ENCODE results near the gene USPL1. TPM values are rescaled to one million over a fixed set of nuclear protein-coding genes. Genes with fewer than 3 reads are reported as not detected.

Gene USPL1
- total RNA-seq, 1 experiment from 2014 or later = 23.4 TPM

DNA sequence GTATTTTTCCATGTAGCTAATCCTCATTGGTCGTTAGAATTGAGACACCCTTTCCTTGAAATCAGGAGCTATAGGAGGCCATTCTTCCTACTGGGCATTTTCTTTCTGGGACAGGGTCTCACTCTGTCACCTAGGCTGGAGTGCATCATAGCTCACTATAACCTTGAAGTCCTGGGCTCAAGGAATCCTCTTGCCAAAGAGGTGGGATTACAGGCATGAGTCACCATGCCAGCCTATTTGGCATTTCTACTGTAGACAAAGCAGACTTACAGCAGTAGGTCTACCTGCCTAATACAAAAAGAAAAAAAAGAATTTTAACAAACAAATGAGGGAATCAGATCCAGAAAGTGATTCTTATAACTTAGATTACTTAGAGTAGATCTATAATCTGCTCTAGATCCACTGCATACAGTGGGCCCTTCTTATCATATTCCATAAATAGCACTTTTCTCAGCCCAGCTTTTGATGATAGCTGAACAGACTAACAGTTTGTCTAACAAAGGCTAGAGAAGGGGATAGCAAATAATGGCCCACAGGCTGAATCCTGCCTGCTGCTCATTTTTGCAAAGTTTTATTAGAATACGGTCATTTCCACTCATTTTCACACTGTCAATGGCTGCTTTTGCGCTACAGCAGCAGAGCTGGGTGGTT is 36.7 kb upstream of the USPL1 start:
- no TSS peak for BruUV-seq (replicated peaks)
- Mint-ChIP-seq H3K27ac (ENCODE audit: unreplicated experiment) (no peak overlapping the region), H3K4me3 (ENCODE audit: unreplicated experiment) (no peak overlapping the region), H3K36me3 (ENCODE audit: insufficient read depth, unreplicated experiment) (no peaks in the 10 kb centered on the region), H3K27me3 (ENCODE audit: insufficient read depth, unreplicated experiment) (no peaks in the 10 kb centered on the region), H3K9me3 (ENCODE audit: unreplicated experiment) (no peaks in the 10 kb centered on the region), H3K4me1 (ENCODE audit: low read depth, unreplicated experiment) (peaks cover 3% of the 10 kb centered on the region)
- Histone ChIP-seq H3K27me3 (replicated peaks; ENCODE audit: control insufficient read depth, insufficient read depth, low read length) (no peaks in the 10 kb centered on the region; the same call in 1 of the 2 replicates), H3K36me3 (ENCODE audit: control insufficient read depth, insufficient read depth, low read length) (no peaks in the 10 kb centered on the region), H3K4me3 (ENCODE audit: low read depth, low read length) (no peak overlapping the region), H3K9me3 (no peaks in the 10 kb centered on the region), H3K4me1 (no peaks in the 10 kb centered on the region)
- intact Hi-C loops (cut with micrococcal nuclease; ENCODE audit: unreplicated experiment) = loop anchor here (5.0 kb wide), 1 partner anchor 449 kb away; no protein-coding TSS in a partner anchor
- CTCF ChIA-PET = interaction anchor here (0.6 to 2.1 kb wide), 4 partner anchors 36 to 843 kb away, joined by 3 to 10 read pairs (median 6); no protein-coding TSS in a partner anchor
- POLR2A ChIA-PET = interaction anchor here (0.6 kb wide), 1 partner anchor 490 kb away, joined by 3 read pairs; no protein-coding TSS in a partner anchor
- TF ChIP-seq, protein P1, sequence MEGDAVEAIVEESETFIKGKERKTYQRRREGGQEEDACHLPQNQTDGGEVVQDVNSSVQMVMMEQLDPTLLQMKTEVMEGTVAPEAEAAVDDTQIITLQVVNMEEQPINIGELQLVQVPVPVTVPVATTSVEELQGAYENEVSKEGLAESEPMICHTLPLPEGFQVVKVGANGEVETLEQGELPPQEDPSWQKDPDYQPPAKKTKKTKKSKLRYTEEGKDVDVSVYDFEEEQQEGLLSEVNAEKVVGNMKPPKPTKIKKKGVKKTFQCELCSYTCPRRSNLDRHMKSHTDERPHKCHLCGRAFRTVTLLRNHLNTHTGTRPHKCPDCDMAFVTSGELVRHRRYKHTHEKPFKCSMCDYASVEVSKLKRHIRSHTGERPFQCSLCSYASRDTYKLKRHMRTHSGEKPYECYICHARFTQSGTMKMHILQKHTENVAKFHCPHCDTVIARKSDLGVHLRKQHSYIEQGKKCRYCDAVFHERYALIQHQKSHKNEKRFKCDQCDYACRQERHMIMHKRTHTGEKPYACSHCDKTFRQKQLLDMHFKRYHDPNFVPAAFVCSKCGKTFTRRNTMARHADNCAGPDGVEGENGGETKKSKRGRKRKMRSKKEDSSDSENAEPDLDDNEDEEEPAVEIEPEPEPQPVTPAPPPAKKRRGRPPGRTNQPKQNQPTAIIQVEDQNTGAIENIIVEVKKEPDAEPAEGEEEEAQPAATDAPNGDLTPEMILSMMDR (IDR thresholded peaks at IDR 0.05; ENCODE audit: insufficient read depth in 1 of 2, low read depth in 1 of 2, low read length in 1 of 2, severe bottlenecking in 1 of 2, unreplicated experiment in 1 of 2) = no peak
- no peak for DNase-seq

DNA sequence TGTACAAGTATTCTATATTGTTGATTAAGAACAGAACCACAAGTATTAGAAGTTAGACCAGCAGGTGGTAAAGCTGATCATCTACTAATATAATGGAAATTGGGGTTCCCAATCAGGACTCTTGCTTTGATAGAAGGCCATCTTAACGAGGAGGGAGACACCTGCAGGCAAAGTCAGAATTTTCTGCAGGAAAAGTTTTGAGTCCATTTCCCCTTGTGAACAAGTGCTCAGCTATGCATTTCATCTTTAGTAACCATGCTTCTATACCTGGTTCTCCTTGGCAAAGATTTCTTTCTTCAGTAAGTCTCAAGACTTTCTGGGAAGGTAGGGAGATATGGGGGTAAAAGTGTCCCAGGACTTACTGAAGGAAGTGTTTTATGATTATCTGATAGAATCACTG is 36.1 kb upstream of the USPL1 start:
- BruUV-seq (replicated peaks) = no TSS peak

DNA sequence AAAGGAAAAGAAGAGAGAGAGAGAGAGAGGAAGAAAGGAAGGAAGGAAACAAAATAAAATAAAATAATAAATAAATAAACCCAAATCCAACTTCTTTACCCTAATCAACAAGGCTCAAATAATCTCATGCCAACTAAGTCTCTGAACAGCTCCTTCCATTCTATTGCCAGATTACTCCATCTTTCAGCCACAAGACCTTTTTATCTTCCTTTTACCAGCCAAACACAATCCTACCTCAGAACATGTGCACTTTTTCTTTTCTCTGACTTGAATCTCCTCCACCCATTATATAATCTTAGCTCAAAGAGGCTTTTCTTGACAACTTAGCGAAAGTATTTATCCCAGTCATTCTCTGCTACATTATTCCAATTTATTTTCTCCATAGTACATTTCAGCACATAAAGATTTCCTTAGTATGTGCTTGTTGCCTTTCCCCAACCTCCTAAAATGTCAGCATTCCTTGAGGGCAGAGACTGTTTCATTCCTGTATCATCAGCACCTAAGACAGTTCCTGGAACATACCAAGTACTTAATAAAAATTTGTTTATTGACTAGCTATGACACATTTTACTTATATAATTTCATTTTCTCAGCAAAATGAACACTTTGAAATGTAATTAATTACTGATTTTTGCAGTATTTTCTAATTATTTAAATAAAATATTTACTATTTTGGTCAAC is 33.5 kb upstream of the USPL1 start:
- no peaks in the 10 kb centered on the region for H3K27me3 Mint-ChIP-seq (ENCODE audit: insufficient read depth, unreplicated experiment)
- H3K4me1 Mint-ChIP-seq (ENCODE audit: low read depth, unreplicated experiment) = peaks cover 8% of the 10 kb centered on the region
- DNase-seq = no peak
- H3K27me3 ChIP-seq (replicated peaks; ENCODE audit: control insufficient read depth, insufficient read depth, low read length) = no peaks in the 10 kb centered on the region
- no peak overlapping the region for H3K27ac Mint-ChIP-seq (ENCODE audit: unreplicated experiment)
- H3K9me3 ChIP-seq = no peaks in the 10 kb centered on the region
- ChIA-PET CTCF (no interaction called here), POLR2A (no interaction called here)
- no peaks in the 10 kb centered on the region for H3K9me3 Mint-ChIP-seq (ENCODE audit: unreplicated experiment)
- H3K4me1 ChIP-seq = no peaks in the 10 kb centered on the region
- TF ChIP-seq, protein P1 (IDR thresholded peaks at IDR 0.05; ENCODE audit: insufficient read depth in 1 of 2, low read depth in 1 of 2, low read length in 1 of 2, severe bottlenecking in 1 of 2, unreplicated experiment in 1 of 2) = no peak
- BruUV-seq (replicated peaks) = no TSS peak
- H3K4me3 ChIP-seq (ENCODE audit: low read depth, low read length) = no peak overlapping the region
- intact Hi-C loops (cut with micrococcal nuclease; ENCODE audit: unreplicated experiment) = loop anchor here (5.0 kb wide), 1 partner anchor 452 kb away; no protein-coding TSS in a partner anchor
- H3K36me3 Mint-ChIP-seq (ENCODE audit: insufficient read depth, unreplicated experiment) = no peaks in the 10 kb centered on the region
- no peak overlapping the region for H3K4me3 Mint-ChIP-seq (ENCODE audit: unreplicated experiment)
- H3K36me3 ChIP-seq (ENCODE audit: control insufficient read depth, insufficient read depth, low read length) = no peaks in the 10 kb centered on the region

More for the DNA sequence above, 36.1 kb upstream of the USPL1 start:
- H3K27me3 ChIP-seq (replicated peaks; ENCODE audit: control insufficient read depth, insufficient read depth, low read length) = no peaks in the 10 kb centered on the region; the same call in 1 of the 2 replicates
- intact Hi-C loops (cut with micrococcal nuclease; ENCODE audit: unreplicated experiment) = loop anchor here (5.0 kb wide), 1 partner anchor 449 kb away; no protein-coding TSS in a partner anchor
- no peaks in the 10 kb centered on the region for H3K36me3 ChIP-seq (ENCODE audit: control insufficient read depth, insufficient read depth, low read length)
- Mint-ChIP-seq H3K36me3 (ENCODE audit: insufficient read depth, unreplicated experiment) (no peaks in the 10 kb centered on the region), H3K27ac (ENCODE audit: unreplicated experiment) (no peak overlapping the region), H3K27me3 (ENCODE audit: insufficient read depth, unreplicated experiment) (no peaks in the 10 kb centered on the region), H3K4me3 (ENCODE audit: unreplicated experiment) (no peak overlapping the region), H3K4me1 (ENCODE audit: low read depth, unreplicated experiment) (peaks cover 8% of the 10 kb centered on the region), H3K9me3 (ENCODE audit: unreplicated experiment) (no peaks in the 10 kb centered on the region)
- no peaks in the 10 kb centered on the region for H3K9me3 ChIP-seq
- ChIA-PET POLR2A (no interaction called here), CTCF (interaction anchor here (0.6 to 2.1 kb wide), 4 partner anchors 35 to 843 kb away, joined by 3 to 10 read pairs (median 6); no protein-coding TSS in a partner anchor)
- no peak overlapping the region for H3K4me3 ChIP-seq (ENCODE audit: low read depth, low read length)
- TF ChIP-seq, protein P1 (IDR thresholded peaks at IDR 0.05; ENCODE audit: insufficient read depth in 1 of 2, low read depth in 1 of 2, low read length in 1 of 2, severe bottlenecking in 1 of 2, unreplicated experiment in 1 of 2) = peak; percentile 50 to 51
- peak in 1 of 2 experiments; percentile 35 for DNase-seq
- no peaks in the 10 kb centered on the region for H3K4me1 ChIP-seq

Measured in Caco-2 (cell line).